Neural progenitor cell (in vitro differentiated cells): ENCODE results near the gene KLHDC7B.

Source experiments
- CTCF ChIP-seq: fragments of 200-600 bp; sonication (generic); IDR thresholded peaks from 2 replicates; pipeline ENCODE4 v1.5.1; 2017; ENCODE audit warnings: antibody characterized with exemption, mild to moderate bottlenecking
- EZH2 ChIP-seq: fragments of 200-600 bp; sonication (generic); IDR thresholded peaks from 2 replicates; pipeline ENCODE4 v1.6.1; 2017; ENCODE audit warnings: antibody characterized with exemption, mild to moderate bottlenecking, moderate library complexity
- EZH2phosphoT487 ChIP-seq: fragments of 200-600 bp; sonication (generic); IDR thresholded peaks from 2 replicates; pipeline ENCODE4 v1.6.1; 2017; ENCODE audit warnings: antibody characterized with exemption

GRCh38 chr22:50498322-50498890, 47.3 kb upstream of the KLHDC7B start:
- peak; percentile 75 for TF ChIP-seq CTCF
- no peak for TF ChIP-seq EZH2phosphoT487
- no peak for TF ChIP-seq EZH2
